Measurements from ENCODE around the gene CLIC1.
"Not testable (repeated sequence)": the region's sequence is repeated elsewhere in the genome, so short reads cannot be mapped to it uniquely, and the experiment has no call there.

Gene CLIC1

DNA sequence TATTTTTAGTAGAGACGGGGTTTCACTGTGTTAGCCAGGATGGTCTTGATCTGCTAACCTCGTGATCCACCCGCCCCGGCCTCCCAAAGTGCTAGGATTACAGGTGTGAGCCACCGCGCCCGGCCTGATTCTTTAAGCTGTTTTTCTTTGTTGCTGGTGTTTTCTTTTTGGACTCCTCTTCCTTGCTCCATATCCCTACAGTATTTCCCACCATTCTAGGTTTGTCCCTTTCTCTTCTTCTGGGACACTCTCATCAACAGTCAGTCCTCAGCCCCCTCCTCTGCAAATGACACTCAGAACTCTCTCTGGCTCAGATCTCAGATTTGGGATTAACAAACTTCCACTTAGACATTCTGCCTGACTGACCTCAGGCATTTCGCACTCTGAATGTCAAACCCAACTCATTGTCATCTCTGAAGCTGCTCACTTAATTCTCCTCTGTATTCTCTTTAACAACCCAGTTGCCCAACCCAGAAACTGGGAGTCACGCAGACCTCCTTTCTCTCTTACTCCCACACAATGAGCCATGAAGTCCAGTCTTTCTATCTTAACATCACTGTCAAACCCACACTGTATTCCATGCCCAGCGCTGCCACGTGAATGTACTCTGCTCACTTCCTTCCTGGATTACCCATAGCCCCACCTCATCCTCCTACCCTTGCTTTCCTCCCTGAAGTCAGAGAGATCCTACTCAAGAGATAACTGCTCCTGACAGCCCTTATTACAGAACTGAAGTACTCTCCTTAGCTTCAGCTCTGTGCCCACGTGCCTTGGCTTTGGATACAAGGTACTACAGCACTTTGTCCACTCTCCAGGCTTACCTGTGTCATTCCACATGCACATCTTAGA lies 10.6 kb downstream of the CLIC1 start:
- FAIRE-seq (no peak), DNase-seq (ENCODE audit: insufficient read length, low spot score) (no peak)

DNA sequence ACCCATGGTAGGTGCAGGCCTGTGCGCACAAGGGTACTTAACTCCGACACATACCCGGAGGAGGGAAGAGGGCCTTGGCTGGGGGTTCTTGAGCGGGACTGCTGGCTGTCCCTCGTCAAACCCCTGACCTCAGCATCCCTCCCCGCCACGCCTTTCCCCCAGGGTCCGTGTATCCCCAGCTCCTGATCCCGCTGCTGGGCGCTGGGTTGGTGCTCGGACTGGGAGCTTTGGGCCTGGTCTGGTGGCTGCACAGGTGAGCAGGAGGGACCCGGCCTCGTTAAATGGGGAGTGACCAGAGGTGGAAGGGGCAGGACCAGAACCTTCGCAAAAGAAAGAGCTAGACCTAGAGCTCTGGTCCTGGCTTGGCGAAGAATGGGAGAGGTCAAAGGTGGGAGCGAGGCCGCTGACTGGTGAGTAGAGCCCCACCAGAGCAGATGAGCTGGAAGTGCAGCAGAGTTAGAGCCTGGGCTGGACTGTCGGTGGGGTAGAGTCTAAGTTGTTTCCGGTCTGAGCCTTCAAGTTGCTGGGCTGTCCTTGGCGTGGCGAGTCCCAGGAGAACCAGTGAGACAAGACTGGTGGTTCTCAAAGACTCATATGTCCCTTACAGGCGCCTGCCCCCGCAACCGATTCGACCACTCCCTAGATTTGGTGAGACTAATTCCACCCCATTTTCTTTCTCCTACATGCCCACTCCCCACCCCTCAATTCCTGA lies 12.2 kb downstream of the CLIC1 start:
- no peak for FAIRE-seq

DNA sequence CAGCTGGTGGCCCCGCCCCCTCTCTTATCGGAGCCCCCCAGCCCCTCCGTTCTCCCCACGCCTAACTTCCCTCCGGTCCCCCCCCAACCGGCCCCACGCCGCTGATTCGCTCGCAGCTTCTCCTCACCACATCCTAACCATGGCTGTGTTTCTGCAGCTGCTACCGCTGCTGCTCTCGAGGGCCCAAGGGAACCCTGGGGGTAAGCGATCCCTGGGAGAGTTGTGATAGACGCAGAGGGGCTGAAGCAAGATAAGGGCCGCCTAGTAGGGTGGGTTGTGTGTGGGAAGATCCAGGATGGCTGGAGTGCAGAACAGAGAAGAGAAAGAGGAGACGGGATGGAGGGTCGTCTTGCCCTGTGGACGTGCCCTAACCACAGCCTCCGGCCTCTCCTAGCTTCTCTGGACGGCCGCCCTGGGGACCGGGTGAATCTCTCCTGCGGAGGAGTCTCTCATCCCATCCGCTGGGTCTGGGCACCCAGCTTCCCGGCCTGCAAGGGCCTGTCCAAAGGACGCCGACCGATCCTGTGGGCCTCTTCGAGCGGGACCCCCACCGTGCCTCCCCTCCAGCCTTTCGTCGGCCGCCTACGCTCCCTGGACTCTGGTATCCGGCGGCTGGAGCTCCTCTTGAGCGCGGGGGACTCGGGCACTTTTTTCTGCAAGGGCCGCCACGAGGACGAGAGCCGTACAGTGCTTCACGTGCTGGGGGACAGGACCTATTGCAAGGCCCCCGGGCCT lies 12.9 kb downstream of the CLIC1 start, which contains the start of gene MPIG6B:
Gene MPIG6B (plus strand): TSS at position 129 of the 735 bp plus-strand sequence. CDS start 11 bp downstream, at position 140.
- FAIRE-seq (no peak), DNase-seq (ENCODE audit: insufficient read length, low spot score) (no peak)

More for the DNA sequence above, 12.2 kb downstream of the CLIC1 start:
- no peak for DNase-seq (ENCODE audit: insufficient read length, low spot score)

DNA sequence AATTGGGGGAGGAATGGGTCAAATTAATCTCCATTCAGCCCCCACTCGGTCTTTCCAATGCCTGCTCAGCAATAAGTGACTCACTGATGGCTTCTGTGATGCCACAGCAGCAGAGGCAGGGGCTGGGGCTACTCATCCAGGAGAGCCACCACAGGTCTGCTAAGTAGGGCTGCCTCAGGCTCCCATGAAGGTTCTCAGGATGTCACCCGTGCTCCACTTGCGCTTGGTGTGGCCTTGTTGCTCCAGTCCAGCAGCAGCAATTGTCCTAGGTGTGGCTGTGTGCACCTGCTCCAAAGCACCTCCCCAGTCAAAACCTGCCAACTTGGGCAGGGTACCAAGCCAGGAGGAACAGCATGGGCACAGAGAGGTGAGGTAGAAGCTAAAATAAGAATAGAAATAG lies 14.2 kb downstream of the CLIC1 start:
- no peak for FAIRE-seq
- DNase-seq (ENCODE audit: insufficient read length, low spot score): no peak

DNA sequence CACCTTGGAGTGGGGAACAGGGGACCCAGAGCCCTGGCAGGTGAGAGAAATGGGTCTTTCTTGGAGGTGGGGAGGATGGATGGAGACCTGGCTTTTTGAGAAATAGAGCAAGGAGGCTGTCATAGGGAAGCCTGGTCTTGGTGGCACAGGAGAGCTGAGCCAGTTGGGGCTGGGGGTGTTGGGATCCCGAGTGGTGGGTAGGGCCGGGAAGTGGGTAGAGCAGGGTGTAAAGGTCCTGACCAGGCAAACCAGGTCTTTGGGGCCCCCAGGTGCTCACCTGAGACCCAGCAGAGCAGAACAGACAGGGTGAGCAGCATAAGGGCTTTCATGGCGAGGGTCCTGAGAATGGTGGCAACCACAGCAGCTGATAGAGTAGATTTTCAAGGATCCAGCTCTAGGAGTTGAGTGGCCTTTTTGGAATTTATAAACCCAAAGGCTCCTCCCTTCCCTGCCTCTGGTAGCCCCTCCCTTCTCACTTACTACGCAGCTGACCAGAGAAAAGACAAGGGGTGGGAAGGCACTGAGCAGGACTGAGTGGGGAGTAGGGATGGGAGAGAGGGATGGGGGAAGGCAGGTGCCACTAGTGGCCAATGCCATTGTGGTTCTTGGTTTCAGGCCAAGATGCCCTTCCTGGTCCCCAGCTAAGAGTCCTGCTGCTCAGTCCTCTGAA lies 14.8 kb downstream of the CLIC1 start, which contains the start of gene LY6G6C:
Gene LY6G6C (minus strand): TSS at position 396 of the 670 bp plus-strand sequence. CDS start 67 bp downstream, at position 329.
- no peak for FAIRE-seq
- DNase-seq (ENCODE audit: insufficient read length, low spot score): no peak

DNA sequence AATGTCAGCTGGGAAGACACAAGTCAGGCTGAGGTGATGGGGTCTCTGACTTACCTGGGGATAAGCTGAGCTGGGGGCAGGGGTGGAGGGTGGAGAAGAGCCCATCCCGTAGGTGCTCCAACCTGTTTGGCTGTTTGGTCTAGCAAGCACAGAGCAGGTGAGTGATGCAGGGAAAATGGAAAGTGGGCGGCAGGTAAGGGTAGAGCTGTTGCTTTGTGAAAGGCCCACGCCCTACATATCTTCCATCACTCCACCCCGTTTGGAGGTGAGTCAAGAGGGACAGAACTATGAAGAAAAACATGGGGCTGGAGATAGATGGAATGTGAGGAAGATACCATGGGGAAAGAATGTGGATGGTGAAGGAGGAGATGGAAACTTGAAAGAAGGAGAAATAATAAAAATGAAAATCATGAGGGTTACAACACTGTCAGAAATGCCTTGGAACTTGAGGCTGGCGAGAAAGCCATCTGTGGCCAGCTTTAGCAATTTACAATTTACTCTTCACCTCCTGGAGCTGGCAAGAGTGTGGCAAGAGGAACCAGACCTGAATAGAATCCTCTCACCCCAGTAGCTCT lies 16.0 kb downstream of the CLIC1 start:
- DNase-seq (ENCODE audit: insufficient read length, low spot score) (no peak), FAIRE-seq (no peak)

DNA sequence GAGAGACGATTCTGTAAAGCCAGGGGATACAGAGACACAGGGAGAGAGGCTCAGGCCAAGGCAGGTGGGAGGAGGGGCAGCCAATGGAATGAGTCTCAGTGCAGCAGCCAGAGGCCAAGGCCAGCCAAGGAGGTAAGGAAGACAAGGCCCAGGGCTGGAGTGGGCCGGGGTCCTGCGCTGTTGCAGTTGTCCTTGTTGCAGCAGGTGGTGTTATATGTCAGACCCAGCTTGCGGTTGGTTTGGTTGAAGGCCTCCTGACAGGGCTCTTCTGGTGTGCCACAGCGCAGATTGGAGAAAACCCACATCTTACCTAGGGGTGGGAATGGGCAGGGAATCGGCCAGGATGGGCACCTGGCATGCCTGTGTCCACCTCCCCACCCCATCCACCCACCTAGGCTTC lies 17.3 kb downstream of the CLIC1 start:
- no peak for FAIRE-seq
- DNase-seq (ENCODE audit: insufficient read length, low spot score): no peak

DNA sequence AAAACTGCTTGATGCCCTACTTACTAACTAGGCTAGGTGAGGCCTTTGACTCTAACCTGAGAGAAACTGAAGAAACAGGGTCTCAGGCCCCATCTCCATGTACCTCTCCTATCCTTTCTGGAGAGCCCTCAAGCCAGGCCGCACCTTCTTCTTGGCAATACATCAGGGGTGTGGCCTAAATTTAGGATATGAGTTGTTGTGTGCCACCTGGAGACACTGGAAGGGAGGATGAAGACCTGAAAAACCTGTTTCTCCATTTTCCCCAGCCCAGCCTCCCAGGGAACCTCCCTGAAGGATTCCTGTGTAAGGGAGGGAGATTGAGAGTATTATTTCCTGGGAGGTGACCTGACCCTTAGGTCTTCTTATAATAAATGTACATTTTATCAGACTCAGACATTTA lies 18.1 kb downstream of the CLIC1 start:
- DNase-seq (ENCODE audit: insufficient read length, low spot score) (no peak), FAIRE-seq (no peak)

DNA sequence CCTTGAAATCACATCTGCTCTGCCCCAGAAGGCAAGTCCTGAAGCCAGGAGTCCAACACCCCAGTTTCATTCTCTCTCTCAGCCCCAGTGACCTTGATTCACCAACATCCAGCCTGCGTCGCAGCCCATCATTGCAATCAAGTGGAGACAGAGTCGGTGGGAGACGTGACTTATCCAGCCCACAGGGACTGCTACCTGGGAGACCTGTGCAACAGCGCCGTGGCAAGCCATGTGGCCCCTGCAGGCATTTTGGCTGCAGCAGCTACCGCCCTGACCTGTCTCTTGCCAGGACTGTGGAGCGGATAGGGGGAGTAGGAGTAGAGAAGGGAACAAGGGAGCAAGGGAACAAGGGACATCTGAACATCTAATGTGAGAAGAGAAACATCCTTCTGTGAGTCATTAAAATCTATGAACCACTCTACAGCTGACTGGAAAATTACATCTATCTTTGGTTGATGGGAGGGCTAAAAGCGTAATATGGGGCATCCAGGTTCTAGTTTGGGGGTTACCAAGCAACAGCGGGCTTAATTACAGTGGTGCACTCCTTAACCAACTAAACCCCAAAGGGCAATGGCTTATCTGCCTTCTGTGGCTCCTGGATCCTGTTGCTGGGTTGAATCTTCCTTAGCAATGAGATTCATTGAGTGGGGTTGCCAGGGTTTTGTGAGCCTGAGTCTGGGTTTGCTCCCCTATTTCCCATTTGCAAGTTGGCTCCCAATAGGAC lies 18.7 kb downstream of the CLIC1 start:
- DNase-seq (ENCODE audit: insufficient read length, low spot score): no peak
- FAIRE-seq: no peak

DNA sequence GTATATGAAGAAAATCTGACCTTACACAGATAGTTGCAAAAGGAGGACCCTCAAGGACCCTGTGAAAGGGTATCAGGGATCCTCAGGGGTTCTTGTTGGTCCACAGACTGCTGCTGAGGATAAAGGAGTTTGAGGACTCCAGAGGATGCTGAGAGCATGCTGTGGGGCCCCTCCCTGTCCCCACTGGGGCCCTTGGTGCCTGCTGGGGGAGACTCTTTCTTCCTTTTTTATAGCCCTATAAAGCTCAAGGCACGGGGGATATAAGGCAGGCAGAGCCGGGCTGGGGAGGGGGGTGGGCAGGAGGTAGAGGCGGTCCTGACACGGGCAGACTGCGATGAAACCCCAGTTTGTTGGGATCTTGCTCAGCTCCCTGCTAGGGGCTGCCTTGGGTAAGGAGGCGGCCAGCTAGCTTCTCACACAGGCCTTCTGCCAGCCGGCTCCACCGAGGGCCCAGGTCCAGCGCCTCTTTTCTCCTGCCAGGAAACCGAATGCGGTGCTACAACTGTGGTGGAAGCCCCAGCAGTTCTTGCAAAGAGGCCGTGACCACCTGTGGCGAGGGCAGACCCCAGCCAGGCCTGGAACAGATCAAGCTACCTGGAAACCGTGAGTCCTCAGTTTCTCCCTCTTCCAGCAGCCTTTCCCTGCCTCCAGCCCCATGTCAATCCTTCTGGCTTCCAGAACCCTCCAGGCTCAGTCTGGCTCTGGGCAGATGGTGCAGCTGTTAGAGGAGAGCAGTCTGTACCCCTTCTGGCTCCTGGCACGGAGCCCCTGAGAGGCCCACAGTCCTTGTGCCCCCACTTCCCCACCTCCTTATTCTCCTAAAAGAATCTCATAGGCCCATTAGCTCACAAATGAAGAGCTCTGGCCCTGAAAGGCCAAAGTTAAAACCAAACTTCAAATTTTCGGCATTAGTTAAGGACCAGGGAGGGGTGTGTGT lies 21.0 kb downstream of the CLIC1 start, which contains the start of gene LY6G6D:
Gene LY6G6D (plus strand): TSS at position 327 of the 937 bp plus-strand sequence. CDS start 8 bp downstream, at position 335.
- DNase-seq (ENCODE audit: insufficient read length, low spot score) (no peak), FAIRE-seq (no peak)

DNA sequence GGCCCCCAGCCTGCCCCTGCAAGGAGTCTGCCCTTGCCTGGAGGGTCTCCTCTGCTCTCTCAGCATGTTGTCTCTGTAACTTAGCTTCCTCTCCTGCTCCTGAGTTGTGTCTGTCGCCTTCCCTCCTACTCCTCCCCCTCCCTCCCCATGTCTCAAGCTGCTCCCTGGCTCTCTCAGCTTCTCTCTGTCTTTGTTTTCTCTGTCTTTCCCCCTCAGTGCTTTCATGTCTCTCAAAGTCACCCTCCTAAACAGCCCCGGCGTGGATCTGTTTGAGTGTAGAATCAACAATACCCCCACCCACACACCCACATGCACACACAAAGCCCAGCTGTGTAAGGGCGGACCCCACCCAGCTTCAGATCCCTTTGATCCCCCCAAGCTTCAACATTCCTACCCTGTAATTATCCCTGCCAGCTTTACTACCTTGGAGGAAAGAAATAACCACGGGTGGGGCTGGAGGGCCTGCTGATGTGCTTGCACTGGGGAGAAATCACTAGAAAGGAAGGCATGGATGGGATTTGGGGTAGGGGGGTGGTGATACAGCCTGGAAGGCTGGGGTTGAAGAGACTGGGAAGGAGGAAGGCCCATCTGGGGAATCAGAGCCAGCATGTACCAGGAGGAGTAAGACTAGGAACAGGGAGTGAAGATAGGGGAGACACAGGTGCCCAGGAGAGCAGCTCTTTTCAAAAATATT lies 22.2 kb downstream of the CLIC1 start:
- DNase-seq (ENCODE audit: insufficient read length, low spot score) (no peak), FAIRE-seq (no peak)

DNA sequence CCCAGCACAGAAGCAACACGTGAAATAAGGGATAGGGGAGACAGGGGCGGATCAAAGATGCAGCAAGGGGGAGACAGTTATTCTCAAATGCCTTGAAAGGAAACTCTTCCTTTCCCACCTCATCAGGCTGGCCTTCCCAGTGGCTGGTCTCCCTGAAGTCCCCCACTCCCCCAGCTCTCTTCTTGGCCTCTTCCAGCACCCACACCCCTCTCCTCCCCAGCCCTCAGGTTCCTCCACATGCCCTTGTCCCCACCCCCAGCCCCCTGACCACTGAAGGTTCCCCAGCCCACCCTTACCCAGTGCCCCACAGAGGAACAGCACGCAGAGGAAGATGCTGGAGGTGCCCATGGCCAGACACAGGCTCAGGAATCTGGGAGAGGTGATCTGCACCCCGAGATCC lies 22.9 kb downstream of the CLIC1 start:
- no peak for FAIRE-seq
- DNase-seq (ENCODE audit: insufficient read length, low spot score): no peak

DNA sequence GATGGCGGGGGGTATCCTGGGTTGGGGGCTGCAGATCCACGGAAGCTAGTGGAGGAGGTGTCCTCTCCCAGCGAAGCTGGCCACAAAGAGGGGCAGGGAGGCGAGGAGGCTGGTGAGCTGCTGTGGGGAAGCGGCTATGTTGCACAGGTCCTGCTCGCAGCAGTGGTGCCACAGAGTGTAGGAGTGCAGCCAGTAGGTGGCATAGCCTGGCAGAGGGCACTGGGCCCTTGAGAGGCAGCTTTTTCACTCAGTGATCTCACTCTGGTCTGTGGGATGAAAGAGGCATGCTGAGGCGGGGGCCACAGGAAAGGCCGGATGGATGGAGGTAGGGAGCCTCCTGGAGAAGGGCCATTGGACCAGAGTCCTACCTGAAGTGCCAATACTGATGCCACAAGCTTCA lies 24.0 kb downstream of the CLIC1 start:
- DNase-seq (ENCODE audit: insufficient read length, low spot score) (no peak), FAIRE-seq (no peak)

DNA sequence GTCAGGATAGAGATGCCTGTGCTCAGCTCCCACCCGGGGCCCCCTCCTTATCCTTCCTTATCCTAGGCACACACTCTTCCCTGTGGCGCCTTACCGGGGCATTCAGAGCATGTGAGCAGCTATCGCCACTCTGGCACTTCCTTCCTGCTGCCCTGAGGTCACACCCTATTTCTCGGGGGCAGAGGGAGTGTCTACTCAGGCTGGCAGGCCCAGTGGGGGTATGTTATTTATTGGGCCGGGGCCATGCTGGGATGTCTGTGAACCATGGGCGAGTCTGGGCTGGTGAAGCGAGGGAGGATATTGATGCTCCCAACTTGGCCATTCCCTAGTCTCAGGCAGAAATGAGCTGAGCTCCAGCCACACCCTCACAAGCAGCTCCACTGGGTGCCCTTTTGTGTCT lies 25.1 kb downstream of the CLIC1 start:
- FAIRE-seq (no peak), DNase-seq (ENCODE audit: insufficient read length, low spot score) (no peak)

DNA sequence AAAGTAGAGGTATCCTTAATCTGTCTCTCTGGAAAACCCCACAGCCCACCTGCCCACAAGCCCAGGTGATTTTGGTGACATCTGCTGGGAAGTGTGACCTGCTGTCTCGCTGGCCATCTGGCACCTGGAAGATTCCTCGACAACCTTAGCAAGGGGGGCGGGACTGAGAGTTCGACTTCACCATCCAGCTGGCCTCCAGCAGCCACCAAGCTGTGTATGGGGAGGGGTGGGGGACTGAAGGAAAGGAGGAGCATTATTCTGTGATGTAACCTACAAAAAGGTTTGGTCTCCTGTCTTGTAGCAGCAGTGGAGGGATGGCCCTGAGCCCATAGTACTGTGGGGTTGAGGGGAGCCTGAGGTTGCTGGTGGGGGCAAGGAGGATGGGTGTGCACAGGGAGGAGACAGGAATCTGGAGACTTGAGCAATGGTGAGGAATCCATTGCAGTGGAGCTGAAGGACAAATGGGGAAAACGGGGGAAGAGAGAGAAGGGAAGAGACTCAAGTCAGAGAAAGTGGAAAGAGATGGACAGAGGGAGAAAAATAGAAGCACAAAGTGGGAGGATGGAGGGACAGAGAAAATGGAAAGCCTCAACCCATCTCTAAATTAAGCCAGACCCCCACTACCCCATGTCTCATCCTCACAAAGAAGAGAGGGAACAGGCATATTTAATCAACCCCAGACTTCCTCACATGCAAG lies 25.7 kb downstream of the CLIC1 start:
- FAIRE-seq (no peak), DNase-seq (ENCODE audit: insufficient read length, low spot score) (no peak)

DNA sequence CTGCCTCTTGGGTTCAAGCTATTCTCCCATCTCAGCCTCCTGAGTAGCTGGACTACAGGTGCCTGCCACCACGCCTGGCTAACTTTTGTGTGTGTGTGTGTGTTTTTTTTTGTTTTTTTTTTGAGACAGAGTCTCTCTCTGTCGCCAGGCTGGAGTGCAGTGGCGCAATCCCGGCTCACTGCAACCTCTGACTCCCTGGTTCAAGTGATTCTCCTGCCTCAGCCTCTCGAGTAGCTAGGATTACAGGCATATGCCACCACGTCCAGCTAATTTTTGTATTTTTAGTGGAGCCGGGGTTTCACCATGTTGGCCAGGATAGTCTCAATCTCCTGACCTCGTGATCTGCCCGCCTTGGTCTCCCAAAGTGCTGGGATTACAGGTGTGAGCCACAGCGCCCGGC lies 27.2 kb downstream of the CLIC1 start:
- FAIRE-seq; DNase-seq (ENCODE audit: insufficient read length, low spot score): not testable (repeated sequence)

DNA sequence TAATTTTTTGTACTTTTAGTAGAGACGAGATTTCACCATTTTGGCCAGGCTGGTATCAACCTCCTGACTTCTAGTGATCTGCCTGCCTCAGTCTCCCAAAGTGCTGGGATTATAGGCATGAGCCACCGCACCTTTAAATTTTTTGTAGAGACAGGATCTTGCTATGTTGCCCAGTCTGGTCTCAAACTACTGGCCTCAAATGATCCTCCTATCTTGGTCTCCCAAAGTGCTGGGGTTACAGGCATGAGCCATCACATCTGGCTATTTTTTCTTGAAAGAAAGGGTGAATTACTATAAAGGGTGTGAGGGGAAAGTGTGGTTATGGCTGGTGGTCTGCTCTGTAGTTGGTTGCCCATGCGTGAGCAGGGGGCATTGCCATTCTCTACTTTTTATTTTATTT lies 28.1 kb downstream of the CLIC1 start:
- DNase-seq (ENCODE audit: insufficient read length, low spot score) (no peak), FAIRE-seq (no peak)
